MG63 (cell line): Measurements from ENCODE around the gene CFAP74. TPM values are rescaled to one million over a fixed set of nuclear protein-coding genes. Genes with fewer than 3 reads are reported as not detected.

Source experiments
- DNase-seq: peaks from one replicate; pipeline ENCODE4 v3.0.0-alpha.2; 2020
- H3K27me3 ChIP-seq: fragments of 250-450 bp; sonication (Bioruptor Pico); 2 replicates; pipeline ENCODE4 v1.5.1; 2020; ENCODE audit warnings: mild to moderate bottlenecking, moderate library complexity
- H3K36me3 ChIP-seq: fragments of 250-450 bp; sonication (Bioruptor Pico); 2 replicates; pipeline ENCODE4 v1.5.1; 2020; ENCODE audit warnings: mild to moderate bottlenecking, moderate library complexity
- H3K4me3 ChIP-seq: fragments of 250-450 bp; sonication (Bioruptor Pico); 2 replicates; pipeline ENCODE4 v1.5.1; 2020; ENCODE audit warnings: mild to moderate bottlenecking, moderate library complexity
- H3K9me3 ChIP-seq: fragments of 250-450 bp; sonication (Bioruptor Pico); 2 replicates; pipeline ENCODE4 v1.5.1; 2020; ENCODE audit warnings: mild to moderate bottlenecking, moderate library complexity
- total RNA-seq: library from RNA; depleted of rRNA; stranded (reverse); fragments of >200 nt; shearing (Covaris generic); gene quantifications from 2 replicates; pipeline ENCODE4 v1.2.3, GENCODE V29; 2014; ENCODE audit warnings: low replicate concordance; rRNA removed

CFAP74 gene, protein sequence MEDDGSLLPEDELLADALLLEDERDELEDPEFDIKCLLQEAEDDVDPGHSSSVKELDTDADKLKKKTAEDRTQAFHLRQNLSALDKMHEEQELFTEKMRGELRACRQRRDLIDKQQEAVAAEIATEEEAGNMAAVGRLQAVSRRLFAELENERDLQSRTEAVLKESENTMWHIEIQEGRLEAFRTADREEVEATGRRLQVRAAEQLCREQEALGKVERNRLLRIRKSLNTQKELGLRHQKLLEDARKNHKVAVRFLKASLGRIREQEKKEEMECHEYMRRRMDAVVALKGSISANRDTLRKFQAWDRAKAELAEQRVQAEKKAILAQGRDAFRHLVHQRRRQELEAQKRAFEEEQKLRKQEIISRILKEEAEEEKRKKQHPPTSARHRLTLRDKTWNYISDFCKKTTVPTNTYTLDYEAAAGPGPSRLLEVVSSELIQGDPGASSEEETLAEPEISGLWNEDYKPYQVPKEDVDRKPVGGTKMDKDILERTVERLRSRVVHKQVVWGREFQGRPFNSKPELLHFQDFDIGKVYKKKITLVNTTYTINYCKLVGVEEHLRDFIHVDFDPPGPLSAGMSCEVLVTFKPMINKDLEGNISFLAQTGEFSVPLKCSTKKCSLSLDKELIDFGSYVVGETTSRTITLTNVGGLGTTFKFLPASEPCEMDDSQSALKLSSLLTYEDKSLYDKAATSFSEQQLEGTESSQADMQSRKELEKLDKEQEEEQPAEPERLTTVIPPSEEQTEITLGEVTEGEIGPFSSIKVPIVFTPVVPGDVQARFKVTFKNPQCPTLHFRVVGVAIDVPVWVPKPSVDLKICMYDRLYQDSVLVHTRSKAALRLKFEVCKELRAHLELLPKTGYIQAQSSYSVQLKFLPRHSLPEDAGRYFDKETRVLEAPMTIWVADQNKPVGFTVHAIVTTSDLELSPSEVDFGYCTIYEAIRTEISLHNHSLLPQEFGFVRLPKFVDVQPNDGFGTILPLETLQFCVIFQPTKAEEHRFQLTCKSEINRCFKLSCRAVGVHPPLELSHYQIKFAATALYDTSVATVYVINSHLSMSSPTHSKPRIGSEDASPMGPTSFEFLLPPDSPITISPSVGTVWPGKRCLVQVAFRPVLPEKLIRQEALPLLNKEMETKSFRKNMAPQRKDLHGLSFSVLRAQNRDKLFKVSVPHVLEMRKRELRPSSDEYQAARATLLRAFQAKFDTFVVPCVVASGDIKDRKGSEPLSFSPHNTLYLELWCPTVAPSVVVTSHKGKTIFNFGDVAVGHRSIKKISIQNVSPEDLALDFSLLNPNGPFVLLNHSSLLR (N-terminal part only)
- 0.20 TPM in 1 of 2 replicates, not detected in the other for total RNA-seq

DNA sequence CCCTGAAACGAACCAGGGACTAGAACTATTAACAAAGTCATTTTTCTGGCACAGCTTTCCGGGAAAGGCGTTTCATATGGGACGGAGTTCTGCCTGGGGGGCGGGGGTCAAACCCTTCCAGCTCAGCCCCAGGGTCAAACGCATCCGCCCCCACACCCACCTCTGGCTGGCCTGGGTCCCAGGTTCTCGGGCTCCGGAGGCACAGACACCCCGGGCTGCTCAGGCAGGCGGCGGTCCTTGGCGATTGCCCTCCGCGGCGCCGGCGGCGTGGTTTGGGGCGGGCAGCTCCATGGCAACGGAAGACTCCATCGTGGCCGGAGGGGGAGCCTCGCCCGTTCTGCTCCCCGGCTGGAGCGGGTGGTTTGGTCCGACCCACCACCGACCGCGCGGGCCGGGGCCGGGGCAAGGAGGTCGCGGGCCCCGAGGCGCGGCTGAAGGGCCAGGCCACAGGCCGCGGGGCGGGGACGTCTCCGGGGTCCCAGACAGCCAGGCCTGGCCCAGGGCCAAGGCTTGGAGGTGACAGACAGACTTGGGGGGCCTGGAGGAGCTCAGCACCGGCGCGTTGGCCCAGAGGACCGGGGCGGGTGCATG, at the start of gene CFAP74:
Gene CFAP74 (minus strand): TSS at position 246 of the 591 bp plus-strand sequence. CDS start 12,830 bp downstream, outside the sequence.
- H3K36me3 ChIP-seq: no peaks in the 10 kb centered on the region
- H3K9me3 ChIP-seq: no peaks in the 10 kb centered on the region
- H3K4me3 ChIP-seq: no peak within 1 kb of the TSS
- H3K27me3 ChIP-seq: peaks cover 11% of the 10 kb centered on the region
- peak; percentile 21 for DNase-seq

DNA sequence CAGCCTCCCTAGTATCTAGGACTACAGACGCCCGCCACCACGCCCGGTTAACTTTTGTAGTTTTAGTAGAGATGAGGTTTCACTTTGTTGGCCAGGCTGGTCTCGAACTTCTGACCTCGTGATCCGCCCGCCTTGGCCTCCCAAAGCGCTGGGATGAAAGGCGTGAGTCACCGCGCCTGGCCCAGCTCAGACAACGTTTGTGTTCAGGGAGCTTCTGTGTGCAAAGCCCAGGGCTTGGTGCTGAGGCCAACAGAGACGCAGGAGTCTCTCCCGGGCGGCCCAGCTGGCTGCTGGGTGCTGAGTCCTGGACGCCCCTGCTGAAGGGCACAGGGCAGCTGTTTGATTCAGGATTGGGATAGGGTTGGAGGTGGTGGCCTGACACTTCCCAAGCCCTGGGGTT, 49.6 kb upstream of the CFAP74 start:
- Histone ChIP-seq H3K4me3 (no peak overlapping the region), H3K27me3 (peaks cover 10% of the 10 kb centered on the region), H3K36me3 (no peaks in the 10 kb centered on the region), H3K9me3 (no peaks in the 10 kb centered on the region)
- DNase-seq: no peak

DNA sequence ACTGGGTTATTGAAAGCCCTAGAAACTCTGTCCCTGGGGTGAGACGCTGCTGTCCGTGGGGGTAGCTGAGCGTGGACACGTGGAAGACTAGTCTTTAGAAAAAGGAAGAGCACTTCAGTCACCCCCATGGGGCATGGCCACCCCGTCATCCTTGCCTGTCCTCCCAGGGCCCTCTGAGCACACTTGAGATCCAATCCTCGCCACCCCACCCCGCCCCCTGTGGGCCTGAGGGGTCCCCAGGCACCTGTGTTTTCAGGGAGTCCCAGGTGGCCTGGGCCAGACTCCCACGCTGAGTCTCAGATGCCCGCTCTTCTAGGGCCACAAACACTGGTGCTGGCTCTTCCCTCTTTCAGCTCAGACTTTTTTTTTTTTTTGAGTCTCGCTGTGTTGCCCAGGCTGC, 49.2 kb upstream of the CFAP74 start:
- no peaks in the 10 kb centered on the region for H3K36me3 ChIP-seq
- H3K4me3 ChIP-seq: no peak overlapping the region
- peaks cover 10% of the 10 kb centered on the region for H3K27me3 ChIP-seq
- no peak for DNase-seq
- H3K9me3 ChIP-seq: no peaks in the 10 kb centered on the region

DNA sequence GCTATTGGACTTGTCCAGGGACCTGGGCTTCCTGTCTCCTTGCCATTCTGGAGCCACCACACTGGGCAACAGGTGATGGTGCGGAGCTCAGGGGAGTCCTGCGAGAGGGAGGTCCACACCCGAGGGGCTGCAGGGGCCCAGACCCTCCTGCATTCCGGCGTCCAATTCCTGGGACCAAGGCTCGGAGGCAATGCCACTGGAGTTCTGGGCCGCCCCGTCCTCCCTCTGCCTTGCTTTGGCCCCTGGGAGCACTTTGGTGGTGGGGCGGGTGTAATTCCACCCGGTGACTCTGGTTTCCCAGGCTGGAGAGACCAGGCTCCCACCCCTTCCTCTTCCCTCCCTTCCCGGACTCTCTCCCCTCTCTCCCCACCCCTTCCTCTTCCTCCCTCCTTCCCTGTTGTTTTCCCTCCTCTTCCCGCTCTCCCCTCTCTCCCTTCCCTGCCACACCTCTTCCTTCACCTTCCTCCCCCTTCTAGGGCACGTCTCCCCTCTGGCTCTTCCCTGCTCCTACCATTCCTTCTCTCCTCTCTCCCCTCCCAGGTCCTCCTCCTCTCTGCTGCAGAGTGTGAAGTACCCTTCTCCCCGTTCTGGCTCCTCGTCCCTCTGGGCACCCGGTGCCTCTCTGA, 48.6 kb upstream of the CFAP74 start:
- H3K27me3 ChIP-seq: peaks cover 10% of the 10 kb centered on the region
- H3K9me3 ChIP-seq: no peaks in the 10 kb centered on the region
- no peak for DNase-seq
- H3K4me3 ChIP-seq: no peak overlapping the region
- no peaks in the 10 kb centered on the region for H3K36me3 ChIP-seq

DNA sequence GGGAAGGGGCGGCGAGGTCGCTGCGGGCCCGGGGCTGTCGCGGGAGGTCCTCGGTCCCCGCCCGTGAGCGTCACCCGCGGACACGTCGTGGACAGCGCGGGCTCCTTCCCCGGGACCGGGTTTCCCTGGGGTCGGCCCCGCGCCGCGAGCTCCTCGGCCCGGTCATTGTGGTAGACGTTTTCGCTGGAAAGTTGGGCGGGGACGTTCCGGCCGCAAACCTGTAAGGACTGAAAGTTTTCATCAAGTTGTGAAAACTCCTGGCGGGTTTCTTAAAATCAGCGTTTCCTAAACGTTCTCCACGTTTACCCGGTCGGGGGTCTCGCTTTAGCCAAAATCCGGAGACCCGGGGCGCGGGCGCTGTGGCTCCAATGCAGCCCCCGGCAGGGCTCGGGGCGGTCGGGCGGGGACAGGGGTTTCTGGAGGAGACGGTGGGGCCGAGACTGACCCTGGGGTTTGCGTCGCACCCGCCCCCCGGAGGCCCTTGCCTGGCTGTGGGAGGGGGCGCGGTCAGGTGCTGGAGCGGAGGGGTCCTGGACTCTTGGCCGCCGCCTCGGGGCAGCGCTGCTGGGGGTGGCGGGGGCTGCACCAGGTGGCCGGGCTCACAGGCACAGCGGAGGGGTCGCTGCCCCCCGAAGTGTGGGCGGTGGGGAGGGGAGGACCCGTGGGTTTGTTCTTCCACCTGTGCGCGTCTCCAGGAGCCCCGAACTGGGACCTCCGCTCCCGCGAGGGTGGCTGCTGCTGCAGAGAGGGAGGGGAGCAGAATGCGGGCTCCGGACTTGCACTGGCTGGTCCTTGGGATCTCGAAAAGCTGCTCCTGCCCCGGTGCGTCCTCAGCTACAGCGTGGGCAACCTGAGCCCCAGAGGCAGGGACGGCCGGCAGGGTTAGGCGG, 47.5 kb upstream of the CFAP74 start:
- H3K27me3 ChIP-seq: peaks cover 10% of the 10 kb centered on the region
- DNase-seq: no peak
- no peaks in the 10 kb centered on the region for H3K36me3 ChIP-seq
- H3K4me3 ChIP-seq: peak overlapping the region; percentile 32
- H3K9me3 ChIP-seq: no peaks in the 10 kb centered on the region

DNA sequence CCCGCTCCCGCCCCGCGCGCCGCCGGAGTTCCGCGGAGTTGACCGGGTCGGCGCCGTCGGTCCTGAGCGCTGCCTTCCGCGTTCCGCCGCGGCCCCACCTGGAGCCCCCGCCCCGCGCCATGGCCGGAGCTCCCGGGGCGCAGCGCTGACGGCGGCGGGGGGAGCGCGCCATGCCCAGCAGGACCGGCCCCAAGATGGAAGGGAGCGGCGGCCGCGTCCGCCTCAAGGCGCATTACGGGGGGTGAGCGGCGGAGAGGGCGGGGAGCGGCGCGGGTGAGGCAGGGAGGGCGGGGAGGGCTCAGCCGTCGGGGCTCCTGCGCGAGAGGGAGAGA, 46.8 kb upstream of the CFAP74 start:
- H3K9me3 ChIP-seq: no peaks in the 10 kb centered on the region
- no peaks in the 10 kb centered on the region for H3K36me3 ChIP-seq
- peaks cover 10% of the 10 kb centered on the region for H3K27me3 ChIP-seq
- peak; percentile 31 for DNase-seq
- H3K4me3 ChIP-seq: peak overlapping the region; percentile 32

DNA sequence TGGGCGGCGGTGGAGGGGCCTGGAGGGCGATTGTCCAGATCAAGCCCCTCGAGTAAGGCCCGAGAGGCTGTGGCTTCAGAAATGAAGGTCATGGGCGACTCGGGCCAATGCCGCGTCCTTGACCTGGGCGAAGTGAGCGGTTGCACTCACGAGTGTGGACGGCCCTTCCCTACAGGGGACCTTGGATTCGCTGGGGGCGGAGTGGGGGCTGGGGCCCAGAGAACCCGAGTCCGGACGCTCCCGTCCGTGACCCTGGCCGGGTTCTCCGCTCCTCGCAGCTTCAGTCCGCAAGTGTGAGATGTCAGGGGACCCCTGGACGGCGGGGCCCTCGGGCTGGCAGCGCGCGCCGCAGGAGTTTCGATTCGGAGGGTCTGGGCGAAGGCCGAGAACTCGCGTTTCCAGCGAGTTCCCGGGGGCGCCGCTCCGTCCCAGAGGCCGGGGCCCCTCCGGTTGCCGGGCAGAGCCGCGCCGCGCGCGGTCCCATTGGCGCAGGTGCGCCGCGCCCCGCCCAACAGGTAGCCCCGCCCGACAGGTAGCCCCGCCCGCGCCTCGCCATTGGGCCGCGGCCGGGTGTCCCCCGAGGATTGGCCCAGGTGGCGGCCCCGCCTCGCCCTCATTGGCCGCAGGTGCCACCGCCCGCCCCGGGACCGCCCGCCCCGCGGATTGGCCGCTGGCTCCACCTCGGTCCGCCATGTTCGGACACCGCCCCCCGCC, 46.3 kb upstream of the CFAP74 start, which contains the start of gene PRKCZ:
Gene PRKCZ (plus strand): TSS at position 694 of the 714 bp plus-strand sequence. CDS start 220 bp downstream, outside the sequence.
- Histone ChIP-seq H3K9me3 (no peaks in the 10 kb centered on the region), H3K27me3 (peaks cover 10% of the 10 kb centered on the region), H3K36me3 (no peaks in the 10 kb centered on the region), H3K4me3 (peak within 1 kb of the TSS; percentile 45)
- DNase-seq: peak; percentile 79

DNA sequence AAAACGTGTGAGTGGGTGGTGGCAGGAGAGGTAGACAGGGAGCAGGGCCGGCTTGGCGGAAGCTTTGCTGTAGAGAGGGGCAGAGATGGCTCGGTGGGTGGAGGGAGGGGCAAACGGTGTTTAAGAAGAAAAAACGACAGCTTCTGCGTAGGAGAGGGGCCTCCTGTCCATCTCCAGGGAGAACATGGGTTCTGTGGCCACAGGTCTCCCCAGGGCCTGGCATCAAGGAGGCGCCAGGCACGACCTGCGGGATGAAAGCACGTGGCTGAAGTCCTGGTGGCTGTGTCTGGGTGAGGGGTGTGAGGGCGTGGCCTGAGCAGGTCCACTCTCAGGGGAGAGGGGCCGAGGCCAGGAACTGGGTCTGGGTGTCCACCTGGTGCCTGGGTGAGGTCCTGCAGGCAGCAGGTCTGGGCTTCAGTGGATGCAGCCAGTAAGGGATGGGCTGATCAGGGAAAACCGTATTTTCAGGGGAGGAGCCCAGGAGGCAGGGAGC, 45.7 kb upstream of the CFAP74 start:
- DNase-seq: no peak
- H3K36me3 ChIP-seq: no peaks in the 10 kb centered on the region
- H3K4me3 ChIP-seq: peak overlapping the region; percentile 45
- peaks cover 10% of the 10 kb centered on the region for H3K27me3 ChIP-seq
- no peaks in the 10 kb centered on the region for H3K9me3 ChIP-seq

DNA sequence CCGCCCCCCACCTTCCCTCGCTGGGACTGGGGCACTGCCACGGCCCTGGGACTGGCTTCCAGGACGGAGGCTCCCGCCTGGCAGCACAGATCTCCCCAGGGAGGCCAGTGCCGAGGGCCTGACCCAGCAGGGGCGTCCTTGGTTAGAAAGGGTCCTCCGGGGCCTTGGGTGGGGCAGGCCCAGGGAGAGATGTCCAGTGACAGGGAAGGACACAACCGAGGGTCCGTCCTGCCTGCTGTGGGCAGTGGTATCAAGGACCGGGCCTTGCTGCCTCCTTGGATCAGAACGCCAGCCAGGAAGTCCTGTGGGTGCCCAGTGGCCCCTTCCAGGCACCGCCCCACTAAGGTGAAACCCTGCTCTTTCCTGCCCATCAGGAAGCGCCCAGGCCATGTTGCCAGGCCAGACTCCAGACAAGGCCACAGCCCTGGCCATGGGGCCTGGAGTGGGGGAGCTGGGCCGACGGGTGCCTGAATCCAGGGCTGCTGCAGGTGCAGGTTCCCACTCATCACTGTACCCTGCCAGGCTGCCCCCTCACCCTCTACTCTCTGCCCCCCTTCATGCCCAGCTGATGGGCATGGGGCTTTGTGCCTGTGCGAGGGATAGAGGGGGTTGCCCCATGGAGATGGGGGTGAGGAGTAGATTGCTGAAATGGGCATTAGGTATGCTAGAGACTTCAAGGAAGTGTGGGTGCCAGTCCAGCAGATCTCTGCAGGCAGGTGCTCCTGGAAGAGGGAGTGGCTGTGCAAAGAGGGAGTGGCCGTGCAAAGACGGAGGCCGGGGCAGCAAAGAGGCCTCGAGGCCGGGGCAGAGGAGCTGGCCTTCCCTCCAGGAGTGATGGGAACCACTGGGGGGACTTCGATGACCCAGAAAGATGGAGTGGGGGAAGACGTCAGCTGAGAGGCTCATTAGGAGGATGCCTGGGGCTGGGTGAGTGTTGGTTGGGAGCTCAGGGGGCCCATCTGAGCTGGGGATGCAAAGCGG, 44.5 kb upstream of the CFAP74 start:
- H3K27me3 ChIP-seq: peaks cover 10% of the 10 kb centered on the region
- no peak for DNase-seq

DNA sequence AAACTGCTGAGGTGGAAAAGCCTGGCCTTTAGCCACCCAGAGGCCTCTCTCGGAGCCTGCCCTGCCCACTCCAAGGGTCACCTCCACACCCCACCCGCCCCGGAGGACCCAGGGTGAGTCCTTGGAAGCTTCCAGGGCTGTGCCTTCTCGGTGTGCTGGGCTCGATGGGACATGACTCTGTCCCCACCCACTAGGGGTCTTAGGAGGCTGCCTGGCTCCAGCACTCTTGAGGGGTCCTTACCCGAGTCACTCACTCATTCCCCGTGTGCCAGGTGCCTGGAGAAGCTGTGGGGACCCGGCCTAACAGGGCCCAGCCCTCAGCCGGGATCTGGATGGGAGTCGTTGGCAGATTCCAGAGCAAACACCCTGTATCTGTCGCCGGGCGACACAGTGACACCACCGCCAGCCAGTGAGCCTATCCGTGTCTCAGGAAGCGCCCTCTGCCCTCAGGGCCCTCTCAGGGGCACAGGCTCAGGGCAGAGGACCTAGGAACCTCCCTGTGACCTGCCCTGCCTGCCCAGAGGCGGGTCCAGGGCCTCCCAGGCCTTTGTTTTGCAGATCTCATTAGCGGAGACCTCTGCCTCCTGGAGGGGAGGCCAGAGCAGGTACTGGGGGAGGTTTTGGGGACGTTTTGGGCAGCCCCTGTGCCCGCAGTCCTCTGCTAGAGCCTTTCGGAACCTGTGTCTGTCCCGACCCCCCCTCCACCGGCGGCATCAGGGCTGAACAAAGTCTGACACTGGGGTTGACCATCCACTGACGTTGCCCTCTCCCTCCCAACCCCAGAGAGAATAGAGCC, 43.6 kb upstream of the CFAP74 start:
- H3K27me3 ChIP-seq: peaks cover 10% of the 10 kb centered on the region
- no peaks in the 10 kb centered on the region for H3K9me3 ChIP-seq
- H3K4me3 ChIP-seq: no peak overlapping the region
- no peak for DNase-seq
- H3K36me3 ChIP-seq: no peaks in the 10 kb centered on the region

More for the DNA sequence above, 44.5 kb upstream of the CFAP74 start:
- no peaks in the 10 kb centered on the region for H3K9me3 ChIP-seq
- H3K36me3 ChIP-seq: no peaks in the 10 kb centered on the region
- H3K4me3 ChIP-seq: no peak overlapping the region

DNA sequence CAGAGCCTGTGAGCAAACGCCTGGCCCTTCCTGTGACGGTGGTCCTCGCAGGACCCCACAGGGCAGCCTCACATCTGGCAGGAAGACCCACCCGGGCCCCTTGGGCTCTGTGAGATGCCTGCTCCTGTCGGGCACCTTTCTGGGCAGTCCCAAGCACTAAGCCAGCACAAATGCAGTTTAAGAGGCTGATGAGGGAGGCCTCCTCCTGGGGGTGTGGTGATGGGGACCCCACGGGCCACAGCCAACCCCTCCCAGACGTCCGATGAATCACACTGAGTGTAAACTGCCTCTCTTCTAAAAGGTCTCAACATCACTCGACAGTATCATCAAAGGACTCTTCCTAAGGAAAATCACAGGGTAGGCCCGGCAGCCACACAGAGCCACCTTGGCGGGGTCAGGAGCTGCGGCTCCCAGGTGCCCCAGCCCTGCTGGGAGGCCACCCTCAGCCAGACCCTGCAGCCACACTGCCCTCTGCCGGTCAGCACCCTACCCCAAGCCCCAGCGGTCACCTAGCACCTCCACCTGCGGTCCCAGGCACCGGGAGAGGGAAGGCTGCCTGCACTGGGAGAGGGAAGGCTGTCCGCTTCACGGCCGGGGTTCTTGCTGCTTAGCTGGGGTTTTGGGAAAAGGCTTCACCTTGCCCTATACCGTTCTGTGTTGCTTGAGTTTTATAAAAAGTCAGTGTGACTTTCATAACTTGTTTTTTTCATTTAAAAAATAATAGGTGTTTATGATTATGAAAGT, 42.8 kb upstream of the CFAP74 start:
- H3K36me3 ChIP-seq: no peaks in the 10 kb centered on the region
- no peak overlapping the region for H3K4me3 ChIP-seq
- no peaks in the 10 kb centered on the region for H3K9me3 ChIP-seq
- no peak for DNase-seq
- peaks cover 10% of the 10 kb centered on the region for H3K27me3 ChIP-seq
